Measurements from ENCODE around the gene KCNG2. TPM values are rescaled to one million over a fixed set of nuclear protein-coding genes. Genes with fewer than 3 reads are reported as not detected.

KCNG2 gene
- total RNA-seq, 2 donors from 2014 or later: not detected

DNA sequence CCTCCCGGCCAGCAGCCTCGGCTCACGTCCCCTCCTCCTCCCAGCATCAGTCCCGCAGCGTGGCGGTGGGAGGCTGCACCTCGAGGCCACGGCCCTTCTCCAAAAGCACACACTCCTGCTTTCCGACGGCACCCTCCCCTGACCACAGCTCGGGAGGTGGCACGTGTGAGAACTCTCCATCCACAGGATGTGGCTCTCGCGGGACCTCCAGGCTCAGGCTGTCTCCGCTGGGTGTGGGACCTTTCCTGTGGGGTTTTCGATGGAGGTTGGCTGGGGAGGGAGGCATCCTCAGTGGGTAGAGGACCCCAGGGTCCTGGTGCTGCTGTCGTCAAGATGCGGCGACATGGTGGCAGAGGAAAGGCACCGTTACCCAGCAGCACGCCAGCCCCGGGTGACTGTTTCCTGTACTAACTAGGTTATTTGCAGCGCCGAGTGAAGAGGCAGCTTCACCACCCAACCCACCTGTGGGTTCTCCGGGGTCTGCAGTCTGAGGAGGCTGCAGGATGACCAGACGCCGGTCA, 42.8 kb upstream of the KCNG2 start:
- Histone ChIP-seq H3K4me1 (no peaks in the 10 kb centered on the region), H3K4me3 (no peak overlapping the region), H3K27ac (no peak overlapping the region), H3K9me3 (no peaks in the 10 kb centered on the region), H3K27me3 (no peaks in the 10 kb centered on the region), H3K36me3 (replicated peaks in 1 of 2; ENCODE audit: insufficient read depth in 1 of 2, low read depth in 2 of 2) (peaks cover 18% of the 10 kb centered on the region in 2 donors)
- DNase-seq (peak in 1 of 4 donors; percentile 6), ATAC-seq (no peak)
- TF ChIP-seq, protein P1, sequence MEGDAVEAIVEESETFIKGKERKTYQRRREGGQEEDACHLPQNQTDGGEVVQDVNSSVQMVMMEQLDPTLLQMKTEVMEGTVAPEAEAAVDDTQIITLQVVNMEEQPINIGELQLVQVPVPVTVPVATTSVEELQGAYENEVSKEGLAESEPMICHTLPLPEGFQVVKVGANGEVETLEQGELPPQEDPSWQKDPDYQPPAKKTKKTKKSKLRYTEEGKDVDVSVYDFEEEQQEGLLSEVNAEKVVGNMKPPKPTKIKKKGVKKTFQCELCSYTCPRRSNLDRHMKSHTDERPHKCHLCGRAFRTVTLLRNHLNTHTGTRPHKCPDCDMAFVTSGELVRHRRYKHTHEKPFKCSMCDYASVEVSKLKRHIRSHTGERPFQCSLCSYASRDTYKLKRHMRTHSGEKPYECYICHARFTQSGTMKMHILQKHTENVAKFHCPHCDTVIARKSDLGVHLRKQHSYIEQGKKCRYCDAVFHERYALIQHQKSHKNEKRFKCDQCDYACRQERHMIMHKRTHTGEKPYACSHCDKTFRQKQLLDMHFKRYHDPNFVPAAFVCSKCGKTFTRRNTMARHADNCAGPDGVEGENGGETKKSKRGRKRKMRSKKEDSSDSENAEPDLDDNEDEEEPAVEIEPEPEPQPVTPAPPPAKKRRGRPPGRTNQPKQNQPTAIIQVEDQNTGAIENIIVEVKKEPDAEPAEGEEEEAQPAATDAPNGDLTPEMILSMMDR (IDR thresholded peaks at IDR 0.05): no peak
- TF ChIP-seq POLR2A (IDR thresholded peaks at IDR 0.05): no peak
- intact Hi-C loops (cut with DNase I): no loop called here
- WGBS, 2 donors: 95 to 99% methylated on average over 15 to 27 of the region's 27 CpGs

DNA sequence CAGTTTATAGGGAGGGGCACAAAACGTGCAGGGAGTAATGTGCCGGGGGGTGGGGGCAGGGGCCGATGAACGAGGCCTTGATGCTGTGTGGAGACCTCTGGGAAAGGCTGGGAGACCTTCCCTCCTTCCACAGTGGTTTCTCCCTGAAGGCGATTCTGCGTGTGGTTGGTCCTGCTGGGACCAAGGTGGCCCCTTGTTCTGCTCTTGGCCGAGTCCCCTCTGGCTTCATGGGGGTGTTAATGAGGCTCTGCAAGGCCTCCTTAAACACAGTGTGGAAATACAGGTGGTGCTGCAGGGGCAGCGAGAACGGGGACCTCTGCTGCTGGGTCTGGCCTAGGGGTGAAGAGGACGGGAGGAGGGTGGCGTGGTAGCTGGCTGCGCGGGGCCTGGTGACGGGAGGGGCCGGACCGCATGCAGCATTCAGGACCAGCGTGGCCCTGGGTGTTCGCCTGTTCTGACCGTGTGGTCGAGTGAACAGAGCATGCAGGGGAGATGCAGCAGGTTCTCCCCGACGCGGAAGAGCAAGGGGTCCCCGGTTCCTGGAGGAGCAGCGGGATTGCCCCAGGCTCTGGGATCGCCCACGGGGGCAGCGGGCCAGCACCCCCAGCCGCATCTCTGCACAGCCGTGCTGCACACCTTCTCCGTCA, 42.1 kb upstream of the KCNG2 start:
- DNase-seq (peak in 1 of 4 donors; percentile 5), ATAC-seq (no peak)
- TF ChIP-seq, protein P1 (IDR thresholded peaks at IDR 0.05): no peak
- TF ChIP-seq POLR2A (IDR thresholded peaks at IDR 0.05): no peak
- 95 to 96% methylated on average over 16 to 22 of the region's 31 CpGs for WGBS, 2 donors
- intact Hi-C loops (cut with DNase I): no loop called here
- Histone ChIP-seq H3K36me3 (replicated peaks in 1 of 2; ENCODE audit: insufficient read depth in 1 of 2, low read depth in 2 of 2) (peaks cover 18% of the 10 kb centered on the region in 2 donors), H3K27ac (no peak overlapping the region), H3K4me1 (no peaks in the 10 kb centered on the region), H3K27me3 (no peaks in the 10 kb centered on the region), H3K9me3 (no peaks in the 10 kb centered on the region), H3K4me3 (no peak overlapping the region)

DNA sequence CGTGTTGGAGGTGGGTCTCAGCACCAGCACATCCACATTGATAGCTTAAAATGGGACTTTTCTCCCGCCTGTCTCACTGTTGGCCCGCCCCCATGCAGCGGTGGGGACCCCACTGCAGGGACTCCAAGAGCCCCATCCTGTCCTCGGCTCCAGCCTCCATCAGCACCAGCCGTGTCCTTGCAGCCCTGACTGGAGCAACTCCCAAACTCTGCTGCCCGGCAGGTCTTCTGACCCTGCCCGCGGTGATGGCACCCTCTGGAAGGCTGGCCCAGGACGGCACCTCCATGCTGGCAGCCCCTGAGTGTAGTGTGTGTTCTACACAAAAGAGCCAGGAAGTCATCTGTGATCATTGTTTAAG, 41.6 kb upstream of the KCNG2 start:
- DNase-seq: peak in 1 of 4 donors; percentile 3
- Histone ChIP-seq H3K4me3 (no peak overlapping the region), H3K4me1 (no peaks in the 10 kb centered on the region), H3K9me3 (no peaks in the 10 kb centered on the region), H3K27me3 (no peaks in the 10 kb centered on the region), H3K36me3 (replicated peaks in 1 of 2; ENCODE audit: insufficient read depth in 1 of 2, low read depth in 2 of 2) (peaks cover 18% of the 10 kb centered on the region in 2 donors), H3K27ac (no peak overlapping the region)
- 97 to 99% methylated on average over 9 to 10 of the region's 10 CpGs for WGBS, 2 donors
- no peak for TF ChIP-seq POLR2A (IDR thresholded peaks at IDR 0.05)
- TF ChIP-seq, protein P1 (IDR thresholded peaks at IDR 0.05): no peak
- intact Hi-C loops (cut with DNase I): no loop called here
- ATAC-seq: no peak

DNA sequence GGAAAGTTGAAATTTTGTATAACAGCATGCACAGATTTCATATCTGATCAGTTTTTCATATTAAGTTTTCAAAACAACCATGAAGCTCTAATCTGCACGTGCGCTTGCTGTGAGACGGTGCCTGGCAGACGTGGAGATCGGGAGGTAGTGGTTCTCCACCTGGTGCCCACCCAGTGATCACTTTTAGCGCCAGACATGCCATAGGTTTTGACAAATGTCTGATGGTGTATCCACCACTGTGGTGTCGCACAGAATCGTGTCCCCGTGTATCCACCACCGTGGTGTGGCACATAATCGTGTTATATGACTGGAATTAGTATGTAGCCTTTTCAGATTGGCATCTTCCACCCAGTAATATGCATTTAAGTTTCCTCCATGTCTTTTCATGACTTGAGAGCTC, 40.9 kb upstream of the KCNG2 start:
- H3K4me1 ChIP-seq: no peaks in the 10 kb centered on the region
- H3K27ac ChIP-seq: no peak overlapping the region
- intact Hi-C loops (cut with DNase I): no loop called here
- no peak overlapping the region for H3K4me3 ChIP-seq
- TF ChIP-seq, protein P1 (IDR thresholded peaks at IDR 0.05): no peak
- TF ChIP-seq POLR2A (IDR thresholded peaks at IDR 0.05): no peak
- WGBS, 2 donors: 94 to 96% methylated on average over 11 of the region's 11 CpGs
- H3K36me3 ChIP-seq (replicated peaks in 1 of 2; ENCODE audit: insufficient read depth in 1 of 2, low read depth in 2 of 2): peaks cover 18% of the 10 kb centered on the region in 2 donors
- DNase-seq: no peak
- H3K9me3 ChIP-seq: peaks cover 0 to 4% (median 0%) of the 10 kb centered on the region in 3 donors
- H3K27me3 ChIP-seq: no peaks in the 10 kb centered on the region
- no peak for ATAC-seq

DNA sequence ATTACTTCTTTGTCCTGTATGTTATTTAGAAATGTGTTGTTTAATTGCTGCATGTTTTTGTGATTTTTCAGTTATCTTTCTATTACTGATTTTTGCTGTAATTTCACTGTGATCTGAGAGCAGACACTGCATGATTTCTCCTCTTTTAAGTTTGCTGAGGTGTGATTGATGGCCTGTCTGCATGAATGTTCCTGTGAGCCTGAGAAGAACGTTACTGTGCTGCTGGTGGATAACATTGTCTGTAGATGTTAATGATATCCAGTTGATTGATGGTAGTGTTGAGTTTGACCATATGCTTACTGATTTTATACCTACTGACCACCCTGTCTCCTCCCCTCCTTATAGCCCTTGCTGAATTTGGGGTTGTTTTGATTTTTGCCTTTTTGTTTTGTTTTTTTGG, 37.4 kb upstream of the KCNG2 start:
- no peak for TF ChIP-seq POLR2A (IDR thresholded peaks at IDR 0.05)
- TF ChIP-seq, protein P1 (IDR thresholded peaks at IDR 0.05): no peak
- ATAC-seq: no peak
- no peak for DNase-seq
- no peak overlapping the region for H3K4me3 ChIP-seq
- H3K27ac ChIP-seq: no peak overlapping the region
- no peaks in the 10 kb centered on the region for H3K4me1 ChIP-seq
- H3K36me3 ChIP-seq (replicated peaks in 1 of 2; ENCODE audit: insufficient read depth in 1 of 2, low read depth in 2 of 2): peaks cover 0 to 4% of the 10 kb centered on the region in 2 donors
- intact Hi-C loops (cut with DNase I): no loop called here
- 3 to 13% methylated on average over 1 of the region's 1 CpG for WGBS, 2 donors
- peaks cover 0 to 4% (median 0%) of the 10 kb centered on the region in 3 donors for H3K9me3 ChIP-seq
- no peaks in the 10 kb centered on the region for H3K27me3 ChIP-seq

Measured in body of pancreas (tissue), 4 donors.